GM21447 (cell line): ENCODE data around the gene USP38.
"Not testable (repeated sequence)": the region's sequence is repeated elsewhere in the genome, so short reads cannot be mapped to it uniquely, and the experiment has no call there.

Source experiments
- ATAC-seq: cut with Tn5 transposase; IDR thresholded peaks from one replicate; pipeline ENCODE4 v1.9.1; 2021; ENCODE audit not compliant: unreplicated experiment

USP38 gene

GRCh38 chr4:143257356-143257755, 72.6 kb downstream of the USP38 start:
- ATAC-seq = no peak

- ATAC-seq = no peak
Observed at GRCh38 chr4:143260750-143261149, 76.0 kb downstream of the USP38 start.

- ATAC-seq = no peak
Observed at GRCh38 chr4:143262838-143263237, 78.1 kb downstream of the USP38 start.

- ATAC-seq = not testable (repeated sequence)
Observed at GRCh38 chr4:143267690-143268089, 83.0 kb downstream of the USP38 start.

GRCh38 chr4:143270256-143270838, 85.6 kb downstream of the USP38 start:
- ATAC-seq = no peak
